ENCODE measurements around the gene AGTRAP.

Gene AGTRAP

GRCh38 chr1:11700601-11701467, 35.1 kb upstream of the AGTRAP start:
- H3K36me3 ChIP-seq (replicated peaks): no peaks in the 10 kb centered on the region
- DNase-seq: no peak
- no peak overlapping the region for H3K27ac ChIP-seq
- H3K27me3 ChIP-seq (replicated peaks): peaks cover 73% of the 10 kb centered on the region
- H3K4me3 ChIP-seq (ENCODE audit: low read depth, low read length): no peak overlapping the region
- in situ Hi-C loops (cut with HindIII; ENCODE audit: low pct_ligation_motif_present, low sequenced_read_pairs): no loop called here
- no peak for TF ChIP-seq CTCF (IDR thresholded peaks at IDR 0.05; ENCODE audit: low read depth, low read length, missing control alignments)

GRCh38 chr1:11701551-11701961, 34.4 kb upstream of the AGTRAP start:
- TF ChIP-seq CTCF (IDR thresholded peaks at IDR 0.05; ENCODE audit: low read depth, low read length, missing control alignments): no peak
- H3K4me3 ChIP-seq (ENCODE audit: low read depth, low read length): no peak overlapping the region

GRCh38 chr1:11701981-11702803, 33.7 kb upstream of the AGTRAP start:
- H3K4me3 ChIP-seq (ENCODE audit: low read depth, low read length): no peak overlapping the region
- no peaks in the 10 kb centered on the region for H3K36me3 ChIP-seq (replicated peaks)
- in situ Hi-C loops (cut with HindIII; ENCODE audit: low pct_ligation_motif_present, low sequenced_read_pairs): no loop called here
- no peak for DNase-seq
- no peak for TF ChIP-seq CTCF (IDR thresholded peaks at IDR 0.05; ENCODE audit: low read depth, low read length, missing control alignments)
- H3K27ac ChIP-seq: no peak overlapping the region
- peaks cover 80% of the 10 kb centered on the region for H3K27me3 ChIP-seq (replicated peaks)

More at GRCh38 chr1:11701551-11701961, 34.4 kb upstream of the AGTRAP start:
- no peaks in the 10 kb centered on the region for H3K36me3 ChIP-seq (replicated peaks)
- no peak for DNase-seq
- in situ Hi-C loops (cut with HindIII; ENCODE audit: low pct_ligation_motif_present, low sequenced_read_pairs): no loop called here
- H3K27ac ChIP-seq: no peak overlapping the region
- peaks cover 79% of the 10 kb centered on the region for H3K27me3 ChIP-seq (replicated peaks)

GRCh38 chr1:11703357-11704193, 32.4 kb upstream of the AGTRAP start:
- in situ Hi-C loops (cut with HindIII; ENCODE audit: low pct_ligation_motif_present, low sequenced_read_pairs): no loop called here
- DNase-seq: no peak

More at GRCh38 chr1:11703357-11704193, 32.4 kb upstream of the AGTRAP start:
- H3K27ac ChIP-seq: no peak overlapping the region
- H3K27me3 ChIP-seq (replicated peaks): peaks cover 82% of the 10 kb centered on the region
- no peak for TF ChIP-seq CTCF (IDR thresholded peaks at IDR 0.05; ENCODE audit: low read depth, low read length, missing control alignments)
- no peaks in the 10 kb centered on the region for H3K36me3 ChIP-seq (replicated peaks)
- H3K4me3 ChIP-seq (ENCODE audit: low read depth, low read length): no peak overlapping the region

All from brain microvascular endothelial cell (primary cell).